ENCODE results near the gene ELSPBP1.
"Not testable (repeated sequence)": the region's sequence is repeated elsewhere in the genome, so short reads cannot be mapped to it uniquely, and the experiment has no call there.

Gene ELSPBP1

DNA sequence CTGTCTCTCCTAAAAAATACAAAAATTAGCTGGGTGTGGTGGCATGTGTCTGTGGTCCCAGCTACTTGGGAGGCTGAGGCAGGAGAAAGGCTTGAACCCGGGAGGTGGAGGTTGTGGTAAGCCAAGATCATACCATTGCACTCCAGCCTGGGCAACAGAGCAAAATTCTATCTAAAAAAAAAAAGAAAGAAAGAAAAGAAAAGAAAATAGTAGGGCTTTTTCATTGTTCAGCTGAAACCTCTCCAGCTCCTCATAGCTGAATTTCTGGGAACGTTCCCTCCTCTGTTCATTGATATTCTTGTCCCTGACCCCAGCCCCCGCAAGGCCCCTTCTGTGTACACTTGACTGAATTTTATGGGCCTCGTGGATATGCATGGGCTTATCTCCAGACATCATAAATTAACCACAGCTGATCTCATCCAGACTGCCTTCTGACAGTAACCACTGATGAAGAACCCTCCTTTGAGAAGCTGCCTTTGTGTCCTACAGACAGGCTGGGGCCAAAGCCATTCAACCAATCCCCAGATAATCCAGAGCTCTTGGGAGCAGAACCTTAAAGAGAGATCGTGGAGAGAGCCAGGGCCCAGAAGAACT lies at the start of gene ELSPBP1:
ELSPBP1 (plus strand) TSS at position 424 of the 594 bp plus-strand sequence. CDS start 14,036 bp downstream, outside the sequence.
- DNase-seq (ENCODE audit: low read depth), result no peak

DNA sequence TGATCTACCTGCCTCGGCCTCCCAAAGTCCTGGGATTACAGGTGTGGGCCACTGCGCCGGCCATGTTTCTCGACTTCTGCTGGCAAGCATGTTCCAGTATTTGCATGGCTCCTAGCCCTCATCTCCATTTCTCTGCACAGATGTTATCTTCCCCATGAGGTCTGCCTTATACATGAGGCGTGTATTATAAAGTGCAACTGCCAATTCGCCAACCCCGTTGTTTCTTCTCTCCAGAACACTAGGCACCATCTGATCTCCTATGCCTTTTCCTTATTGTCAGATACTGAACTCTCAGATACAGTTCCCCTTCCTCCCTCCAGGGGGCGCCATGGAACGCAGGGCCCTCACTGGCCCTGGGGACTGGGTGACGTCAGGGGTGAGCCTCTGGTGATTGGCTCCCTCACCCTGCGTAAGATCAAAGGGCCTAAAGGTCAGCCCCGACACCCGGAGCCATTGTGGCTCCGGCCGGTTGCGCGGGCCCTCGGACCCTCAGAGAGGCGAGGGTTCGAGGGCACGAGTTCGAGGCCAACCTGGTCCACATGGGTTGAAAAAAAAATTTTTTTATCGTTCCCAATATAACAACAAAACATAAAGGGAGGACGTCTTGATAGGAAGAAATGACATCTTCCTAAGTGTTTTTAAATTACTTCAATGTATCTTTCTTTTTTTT lies 44.4 kb upstream of the ELSPBP1 start:
- not testable (repeated sequence) for DNase-seq (ENCODE audit: low read depth)

DNA sequence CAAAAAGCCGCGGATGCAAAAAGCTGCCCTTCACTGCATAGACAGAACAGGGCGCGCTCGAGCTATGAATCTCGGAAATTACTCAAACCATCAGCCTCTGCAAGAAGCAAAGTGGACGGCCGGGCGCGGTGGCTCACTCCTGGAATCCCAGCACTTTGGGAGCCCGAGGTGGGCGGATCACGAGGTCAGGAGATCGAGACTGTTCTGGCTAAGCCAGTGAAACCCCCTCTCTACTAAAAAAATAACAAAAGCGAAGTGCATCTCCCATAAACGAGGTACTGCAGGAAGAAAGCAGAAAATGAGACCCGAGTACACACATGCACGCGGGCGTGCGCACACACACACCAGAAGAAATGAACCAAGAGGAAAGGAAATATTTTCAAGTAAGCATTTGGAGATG lies 42.3 kb upstream of the ELSPBP1 start:
- DNase-seq (ENCODE audit: low read depth), result not testable (repeated sequence)

DNA sequence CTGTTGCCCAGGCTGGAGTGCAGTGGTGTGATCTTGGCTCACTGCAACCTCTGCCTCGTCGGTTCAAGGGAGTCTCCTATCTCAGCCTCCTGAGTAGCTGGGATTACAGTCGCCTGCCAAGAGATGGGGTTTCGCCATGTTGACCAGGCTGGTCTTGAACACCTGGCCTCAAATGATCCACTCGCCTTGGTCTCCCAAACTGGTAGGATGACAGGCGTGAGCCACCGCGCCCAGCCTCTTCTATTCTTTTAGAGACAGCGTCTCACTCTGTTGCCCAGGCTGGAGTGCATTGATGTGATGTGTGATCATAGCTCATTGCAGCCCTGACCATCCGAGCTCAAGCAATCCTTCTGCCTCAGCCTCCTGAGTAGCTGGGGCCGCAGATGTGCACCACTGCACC lies 38.5 kb upstream of the ELSPBP1 start:
- not testable (repeated sequence) for DNase-seq (ENCODE audit: low read depth)

DNA sequence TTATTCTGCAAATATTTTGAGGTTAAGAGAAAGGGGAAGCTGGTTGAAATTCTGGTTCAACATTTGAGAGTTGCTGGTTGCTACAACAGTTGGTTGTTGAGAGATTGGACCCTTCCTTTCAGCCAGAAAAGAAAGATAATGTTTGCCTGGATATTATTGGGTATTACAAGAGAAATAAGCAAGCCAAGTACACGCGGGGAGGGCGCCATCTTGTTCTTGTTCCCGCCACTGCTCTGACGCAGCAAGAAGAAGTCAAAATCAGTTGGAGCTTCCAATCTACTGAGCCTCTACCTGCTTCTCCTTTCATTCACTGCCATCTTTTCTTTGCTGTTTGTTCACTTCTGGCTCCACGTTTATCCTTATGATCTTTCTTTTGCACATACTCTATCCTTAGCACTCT lies 20.9 kb upstream of the ELSPBP1 start:
- no peak for DNase-seq (ENCODE audit: low read depth)

DNA sequence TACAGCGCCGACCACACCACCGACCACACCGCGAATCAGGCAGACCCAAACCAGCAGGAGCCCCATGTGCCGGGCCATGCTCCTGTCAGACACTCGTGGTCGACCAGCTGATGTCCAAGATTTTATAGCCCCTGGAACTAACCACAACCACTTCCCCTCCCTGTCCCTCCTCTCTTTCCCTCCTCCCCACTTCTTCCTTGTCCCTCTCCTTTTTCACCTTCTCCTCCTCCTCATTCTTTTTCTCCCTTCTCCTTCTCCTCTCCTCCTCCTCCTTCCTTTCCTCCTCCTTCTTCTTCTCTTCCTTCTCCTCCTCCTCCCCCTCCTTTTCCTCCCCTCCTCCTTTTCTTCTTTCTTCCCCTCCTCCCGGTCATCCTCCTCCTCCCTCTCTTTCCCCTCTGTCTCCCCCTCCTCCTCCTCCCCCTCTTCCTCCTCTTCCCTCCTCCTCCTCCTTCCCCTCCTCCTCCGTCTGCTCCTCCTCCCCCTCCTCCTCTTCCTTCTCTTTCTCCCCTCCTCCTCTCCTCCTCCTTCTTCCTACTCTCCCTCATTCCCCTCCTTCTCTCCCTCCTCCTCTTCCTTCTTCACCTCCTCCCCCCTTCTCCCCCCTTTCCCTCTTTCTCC lies 3.1 kb upstream of the ELSPBP1 start:
- no peak for DNase-seq (ENCODE audit: low read depth)

DNA sequence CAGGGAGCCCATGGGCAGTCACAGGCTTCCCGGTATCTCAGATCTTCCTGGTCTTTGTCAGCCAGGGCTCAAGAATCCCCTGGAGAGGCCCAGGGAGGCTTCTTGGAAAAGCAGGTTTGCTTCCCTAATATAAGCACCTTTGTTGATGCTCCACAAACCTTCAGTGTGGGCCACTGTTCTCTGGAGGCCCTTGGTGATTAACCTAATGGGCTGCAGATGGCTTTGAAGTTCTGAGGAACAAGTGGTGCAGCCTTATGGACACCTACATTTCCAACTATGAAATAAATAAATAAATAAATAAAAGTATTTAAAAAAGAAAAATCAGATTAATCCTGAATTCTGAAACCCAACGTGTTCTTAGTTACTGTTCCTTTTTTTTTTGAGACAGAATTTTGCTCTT lies 2.4 kb upstream of the ELSPBP1 start, which contains the start of gene BSPH1:
BSPH1 (minus strand) TSS at position 101 of the 400 bp plus-strand sequence; CDS start at position 12, 89 bp downstream.
- DNase-seq (ENCODE audit: low read depth), result no peak

DNA sequence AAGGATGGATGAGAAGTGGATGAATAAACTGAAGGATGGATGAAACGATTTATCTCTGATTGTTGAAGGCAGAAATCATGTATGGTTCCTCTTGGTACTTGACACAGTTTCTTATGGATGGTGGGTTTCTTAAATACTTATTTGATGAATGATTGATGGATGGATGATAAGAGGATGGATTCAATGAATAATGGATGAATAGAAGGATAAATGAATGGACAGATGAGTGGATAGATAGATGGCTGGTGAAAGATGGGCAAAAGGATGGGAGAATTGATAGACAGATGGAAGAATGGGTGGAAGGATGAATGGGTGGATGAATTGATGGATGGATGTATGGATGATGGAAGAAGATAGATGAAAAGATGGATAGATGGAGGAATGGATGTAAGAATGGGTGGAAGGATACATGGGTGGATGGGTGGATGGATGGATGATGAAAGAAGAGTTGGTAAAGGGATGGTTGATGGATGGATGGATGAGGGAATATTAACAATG lies 1.8 kb downstream of the ELSPBP1 start:
- DNase-seq (ENCODE audit: low read depth), result no peak

DNA sequence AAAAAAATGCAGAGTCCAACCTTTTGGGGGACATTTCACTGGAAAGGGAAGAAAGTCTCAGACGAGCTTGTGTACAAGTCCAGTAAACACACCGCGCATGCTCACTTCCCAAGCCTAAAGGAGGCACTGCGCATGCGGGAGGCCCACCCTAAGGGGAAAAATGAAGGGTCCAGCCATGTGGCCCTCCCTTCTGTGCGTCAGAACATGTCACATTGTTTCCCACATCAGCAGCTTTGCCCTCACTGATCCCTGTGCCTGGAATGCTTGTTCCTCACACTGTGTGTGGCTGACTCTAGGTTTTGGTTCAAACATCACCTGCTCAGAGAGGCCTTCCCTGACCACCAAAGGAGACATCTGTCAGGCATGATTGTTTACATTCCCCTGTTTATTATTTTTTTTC lies 4.4 kb downstream of the ELSPBP1 start:
- DNase-seq (ENCODE audit: low read depth), result no peak

DNA sequence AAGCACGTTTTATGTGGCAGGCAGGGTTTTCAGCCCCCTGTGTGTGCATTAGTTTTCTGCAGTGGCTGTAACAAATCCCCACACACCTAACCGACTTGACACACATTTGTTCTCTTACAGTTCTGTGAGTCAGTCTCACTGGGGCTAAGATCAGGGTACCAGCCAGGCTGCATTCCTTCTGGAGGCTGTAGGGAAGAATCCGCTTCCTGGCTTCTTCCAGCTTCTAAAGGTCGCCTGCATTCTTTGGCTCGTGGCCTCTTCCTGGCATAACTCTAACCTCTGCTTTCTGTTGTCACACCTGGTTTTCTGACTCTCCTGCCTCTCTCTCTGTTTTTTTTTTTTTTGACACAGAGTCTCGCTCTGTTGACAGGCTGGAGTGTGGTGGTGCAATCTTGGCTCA lies 6.4 kb downstream of the ELSPBP1 start:
- no peak for DNase-seq (ENCODE audit: low read depth)

DNA sequence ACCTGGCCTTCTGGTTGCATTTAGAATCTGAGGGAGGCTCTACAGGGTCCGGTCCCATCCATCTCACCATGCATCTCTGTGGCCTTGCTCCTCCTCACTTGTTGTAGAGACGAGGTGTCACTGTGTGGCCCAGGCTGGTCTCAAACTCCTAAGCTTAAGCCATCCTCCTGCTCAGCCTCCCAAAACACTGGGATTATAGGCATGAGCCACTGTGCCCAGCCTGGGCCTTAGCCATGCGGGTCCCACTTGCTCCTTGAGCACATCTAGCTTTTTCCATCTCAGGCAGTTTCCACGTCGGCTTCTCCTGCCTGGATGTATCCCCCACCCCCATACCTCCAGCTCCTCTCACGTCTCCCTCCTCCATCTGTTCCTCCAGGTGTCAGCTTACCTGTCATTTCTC lies 9.8 kb downstream of the ELSPBP1 start:
- DNase-seq (ENCODE audit: low read depth), result no peak

DNA sequence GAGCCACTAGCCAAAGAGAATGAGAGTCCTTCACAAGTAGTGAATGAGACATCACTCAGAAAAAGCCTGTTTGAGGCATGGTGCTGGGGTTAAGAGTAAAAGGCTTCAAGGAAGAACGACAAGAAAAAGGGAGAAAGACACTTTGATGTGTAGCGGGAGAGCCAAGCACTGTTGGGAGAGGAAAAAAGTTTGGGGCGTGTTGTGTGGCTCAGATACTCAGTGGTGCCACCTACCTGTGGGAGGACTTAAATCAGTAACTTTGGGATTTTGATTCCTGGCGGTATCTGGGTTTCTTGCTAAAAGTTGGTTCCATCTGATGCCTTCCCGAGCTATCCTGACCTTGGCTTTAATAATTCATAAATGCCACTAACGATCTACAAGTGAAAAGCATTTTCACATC lies 12.3 kb downstream of the ELSPBP1 start:
- DNase-seq (ENCODE audit: low read depth), result no peak

DNA sequence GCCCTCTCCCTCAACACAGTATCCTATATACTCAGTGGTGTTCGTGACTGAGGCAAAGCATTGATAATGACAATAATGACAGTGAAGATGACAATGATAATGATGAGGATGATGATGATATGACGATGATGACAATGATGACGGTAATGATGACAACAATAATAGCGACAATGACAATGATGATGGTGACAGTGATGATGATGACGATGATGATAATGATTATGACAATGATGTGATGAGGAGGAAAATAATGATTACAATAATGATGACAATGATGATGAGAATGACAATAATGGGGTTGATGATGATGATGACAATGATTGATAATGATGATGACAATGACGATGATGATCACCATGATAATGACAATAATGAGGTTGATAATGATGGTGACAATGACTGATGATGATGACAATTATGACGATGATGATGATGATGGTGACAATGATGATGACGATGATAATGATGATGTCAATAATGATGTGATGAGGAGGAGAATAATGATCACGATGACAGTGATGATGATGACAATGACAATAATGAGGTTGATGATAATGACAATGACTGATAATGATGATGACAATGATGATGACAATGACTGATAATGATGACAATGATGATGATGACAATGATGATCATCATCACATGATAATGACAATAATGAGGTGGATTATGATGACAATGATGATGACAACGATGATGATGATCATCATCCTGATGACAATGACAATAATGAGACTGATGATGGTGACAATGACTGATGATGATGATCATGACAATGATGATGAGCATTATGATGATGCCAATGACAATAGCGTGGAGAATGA lies 16.7 kb downstream of the ELSPBP1 start:
- DNase-seq (ENCODE audit: low read depth), result no peak

DNA sequence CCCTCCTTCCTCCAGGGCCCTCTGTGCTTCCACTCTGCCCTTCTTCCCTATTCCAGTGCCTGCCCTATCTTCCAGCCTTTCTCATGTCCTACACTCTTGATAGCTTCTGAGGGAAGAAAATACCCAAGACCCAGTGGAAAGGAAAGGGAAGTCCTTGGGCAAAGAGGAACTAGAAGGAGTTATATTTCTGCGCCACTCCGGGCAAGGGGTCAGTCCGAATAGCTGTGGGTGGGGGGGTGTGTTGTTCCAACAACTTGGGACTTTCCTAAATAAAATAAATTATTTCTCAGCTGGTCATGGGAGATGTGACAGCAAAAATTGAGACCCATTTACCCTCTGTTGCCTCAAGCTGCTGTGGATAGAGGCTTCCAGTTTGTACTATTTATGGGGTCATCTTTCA lies 26.3 kb downstream of the ELSPBP1 start:
- DNase-seq (ENCODE audit: low read depth), result no peak

DNA sequence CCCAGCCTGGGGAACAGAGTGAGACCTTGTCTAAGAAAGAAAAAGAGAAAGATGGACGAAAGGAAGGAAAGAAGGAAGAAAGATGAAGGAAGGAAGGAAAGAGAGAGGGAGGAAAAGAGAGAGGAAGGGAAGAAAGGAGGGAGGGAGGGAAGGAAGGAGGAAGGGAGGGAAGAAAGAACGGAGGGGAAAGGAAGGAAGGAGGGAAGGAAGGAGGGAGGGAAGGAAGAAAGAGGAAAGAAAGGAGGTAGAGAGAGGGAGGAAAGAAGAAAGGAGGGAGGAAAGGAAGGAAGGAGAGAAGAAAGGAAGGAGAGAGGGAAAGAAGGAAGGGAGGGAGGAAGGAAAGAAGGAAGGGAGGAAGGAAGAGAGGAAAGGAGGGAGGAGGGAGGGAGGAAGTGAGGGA lies 28.6 kb downstream of the ELSPBP1 start:
- no peak for DNase-seq (ENCODE audit: low read depth)

DNA sequence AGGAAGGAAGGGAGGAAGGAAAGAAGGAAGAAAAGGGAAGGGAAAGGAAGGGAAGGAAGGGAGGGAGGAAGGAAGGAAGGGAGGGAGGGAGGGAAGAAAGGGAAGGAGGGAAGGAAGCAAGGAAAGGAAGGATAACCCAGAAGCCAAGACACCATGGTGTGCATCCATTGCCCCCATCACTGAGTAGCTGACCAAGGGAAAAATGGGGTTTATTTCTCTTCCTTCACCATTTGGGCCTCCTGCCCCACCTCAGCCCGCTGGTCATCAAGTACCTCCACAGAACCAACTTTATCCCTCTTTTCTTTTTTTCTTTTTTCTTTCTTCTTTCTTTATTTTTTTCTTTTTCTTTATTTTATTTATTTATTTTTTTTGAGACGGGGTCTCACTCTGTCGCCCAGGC lies 29.1 kb downstream of the ELSPBP1 start:
- DNase-seq (ENCODE audit: low read depth), result no peak

DNA sequence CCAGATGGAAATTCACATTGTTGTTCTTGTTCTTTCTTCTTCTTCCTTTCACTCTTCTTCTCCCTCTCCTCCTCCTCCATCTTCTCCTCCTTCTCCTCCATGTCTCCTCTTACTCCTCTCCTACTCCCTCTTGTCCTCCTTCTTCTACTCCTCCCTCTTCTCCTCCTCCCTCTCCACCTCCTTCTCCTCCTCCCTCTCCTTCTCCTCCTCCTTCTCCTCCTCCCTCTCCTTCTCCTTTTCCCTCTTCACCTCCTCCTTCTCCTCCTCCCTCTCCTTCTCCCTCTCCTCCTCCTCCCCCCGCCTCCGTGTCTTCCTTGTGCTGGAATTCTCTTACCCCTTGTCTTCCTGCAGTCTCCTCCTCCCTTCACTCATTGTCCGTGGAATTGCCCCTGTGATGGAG lies 31.0 kb downstream of the ELSPBP1 start:
- no peak for DNase-seq (ENCODE audit: low read depth)

DNA sequence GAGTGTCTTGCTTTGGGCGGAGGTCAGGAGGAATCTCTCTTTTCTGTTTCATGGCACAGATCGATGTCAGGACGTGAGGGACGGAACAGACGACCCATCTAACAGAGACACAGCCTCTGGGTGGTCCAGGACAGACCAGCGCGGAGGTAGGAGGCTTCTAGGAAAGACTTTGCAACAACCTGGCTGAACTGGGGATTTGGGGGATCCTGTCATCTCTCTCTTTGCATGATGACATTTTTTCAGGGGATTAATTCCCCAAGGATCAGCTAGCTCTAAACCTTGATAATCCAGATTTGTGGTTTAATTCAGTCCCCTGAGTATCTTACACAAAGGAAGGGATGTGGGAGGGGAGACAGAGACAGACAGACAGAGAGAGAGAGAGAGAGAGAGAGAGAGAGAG lies 35.0 kb downstream of the ELSPBP1 start:
- no peak for DNase-seq (ENCODE audit: low read depth)

DNA sequence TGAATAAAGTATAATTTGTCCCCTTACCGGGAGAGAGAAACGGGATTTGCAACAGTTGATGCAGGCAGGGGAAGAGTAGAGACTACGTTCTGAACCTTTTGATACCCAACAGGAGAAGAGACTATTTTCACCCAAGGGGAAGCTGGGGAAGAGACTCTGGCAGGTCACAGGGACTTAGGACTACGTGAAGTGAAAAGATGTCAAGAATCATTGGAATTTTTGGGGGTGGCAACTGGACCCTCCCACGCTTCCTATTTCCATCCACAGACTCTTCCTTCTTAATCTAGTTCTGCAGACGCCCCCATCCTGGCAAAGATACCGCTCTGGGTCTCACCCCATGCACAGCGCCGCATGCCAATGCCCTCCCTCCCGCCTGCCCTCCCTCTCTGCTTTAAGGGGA lies 35.6 kb downstream of the ELSPBP1 start:
- no peak for DNase-seq (ENCODE audit: low read depth)

DNA sequence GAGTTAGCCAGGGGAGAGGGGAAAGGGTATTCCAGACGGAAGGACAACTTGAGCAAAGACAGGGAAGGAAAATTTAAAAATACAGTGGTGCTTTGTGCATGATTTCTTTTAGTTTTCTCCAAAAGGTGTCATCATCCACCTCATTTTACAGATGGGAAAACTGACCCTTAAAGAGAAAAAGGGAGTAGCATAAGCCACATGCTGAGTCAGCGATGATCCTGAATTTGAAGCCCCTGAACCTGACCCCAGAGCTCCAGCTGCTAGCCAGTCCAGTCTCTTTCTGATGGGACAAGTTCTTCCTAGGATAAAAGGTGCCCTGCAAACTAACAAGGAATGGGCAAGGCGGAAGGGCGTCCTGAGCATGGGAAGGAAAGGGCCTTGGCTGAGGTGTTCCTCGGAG lies 39.2 kb downstream of the ELSPBP1 start:
- DNase-seq (ENCODE audit: low read depth), result no peak

DNA sequence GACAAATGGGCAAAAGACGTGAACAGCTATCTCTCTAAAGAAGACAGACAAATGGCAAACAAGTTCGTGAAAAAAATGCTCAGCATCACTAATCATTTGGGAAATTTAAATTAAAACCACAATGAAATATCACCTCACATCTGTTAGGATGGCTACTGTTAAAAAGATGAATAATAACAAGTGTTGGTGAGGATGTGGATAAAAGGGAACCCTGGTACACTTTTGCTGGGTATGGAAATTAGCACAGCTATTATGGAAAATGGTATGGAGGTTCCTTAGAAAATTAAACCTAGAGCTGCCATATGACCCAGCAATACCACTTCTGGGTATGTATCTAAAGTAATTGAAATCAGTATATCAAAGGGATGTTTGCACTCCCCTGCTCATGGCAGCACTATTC lies 42.3 kb downstream of the ELSPBP1 start:
- DNase-seq (ENCODE audit: low read depth), result no peak

DNA sequence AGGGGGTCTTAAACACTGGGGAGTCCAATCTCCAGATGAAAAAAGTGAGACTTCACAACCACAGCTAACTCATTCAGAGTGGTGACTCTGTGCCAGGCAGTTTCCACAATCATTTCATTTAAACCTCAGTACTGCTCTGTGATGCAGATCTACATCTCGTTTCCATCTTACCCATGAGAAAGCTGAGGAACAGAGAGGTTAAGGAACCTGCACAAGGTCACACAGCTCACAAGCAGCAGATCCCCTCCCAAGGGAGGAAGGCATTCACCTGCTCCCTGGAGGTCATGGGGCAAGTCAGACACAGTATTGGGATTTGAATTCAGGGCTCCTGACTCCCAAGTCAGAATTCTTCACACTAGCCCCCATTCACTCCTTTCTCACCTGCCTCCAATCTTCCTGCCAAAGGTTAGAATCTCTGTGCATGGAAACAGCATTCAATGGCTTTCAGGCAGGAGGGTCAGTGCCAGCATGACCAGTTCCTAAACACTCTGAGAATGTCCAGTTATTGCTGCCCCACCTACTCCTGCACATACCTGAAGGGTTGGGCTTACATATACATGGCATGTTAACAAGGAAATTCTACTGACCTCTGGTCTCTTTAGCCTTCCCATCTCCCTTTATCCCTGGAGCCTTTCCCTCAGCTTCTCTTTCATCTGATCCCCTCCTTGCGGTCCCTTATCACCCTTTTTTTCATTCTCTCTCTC lies 47.6 kb downstream of the ELSPBP1 start:
- DNase-seq (ENCODE audit: low read depth), result no peak

Data from T-helper 22 cell (primary cell).